Aorta (tissue), 5 donors: ENCODE results near the gene USP3. TPM values are rescaled to one million over a fixed set of nuclear protein-coding genes. Genes with fewer than 3 reads are reported as not detected.
A peak's percentile ranks its signal among the peaks of the same experiment; 100 is the strongest.

Experiments
- ATAC-seq: fragments of 200-7000 bp; cut with Tn5 transposase; one replicate; pipeline ENCODE4 v1.9.1; 2022; ENCODE audit warnings: moderate library complexity; ENCODE audit not compliant: low FRiP score
- DNase-seq, 2 donors: peaks; one replicate each; pipeline ENCODE4 v3.0.0-alpha.2; 2020
- H3K27ac ChIP-seq, 2 donors: one replicate each; pipeline ENCODE4 v1.5.1; 2013; ENCODE audit warnings: low read length in 2 of 2, mild to moderate bottlenecking in 2 of 2, moderate library complexity in 2 of 2, control low read depth in 1 of 2, inconsistent platforms in 1 of 2, low read depth in 1 of 2
- H3K27me3 ChIP-seq, 2 donors: one replicate each; pipeline ENCODE4 v1.6.1; 2013; ENCODE audit warnings: control low read depth in 1 of 2, low read length in 1 of 2, mild to moderate bottlenecking in 1 of 2, moderate library complexity in 1 of 2; ENCODE audit not compliant: insufficient read depth in 2 of 2, control insufficient read depth in 1 of 2
- H3K36me3 ChIP-seq, 2 donors: one replicate each; pipeline ENCODE4 v1.6.1; 2013; ENCODE audit warnings: control low read depth in 1 of 2, low read length in 1 of 2, mild to moderate bottlenecking in 1 of 2; ENCODE audit not compliant: insufficient read depth in 2 of 2, control insufficient read depth in 1 of 2
- H3K4me1 ChIP-seq, 2 donors: one replicate each; pipeline ENCODE4 v1.6.1; 2013; ENCODE audit warnings: low read length in 2 of 2, control low read depth in 1 of 2, mild to moderate bottlenecking in 1 of 2, moderate library complexity in 1 of 2; ENCODE audit not compliant: insufficient read depth in 2 of 2, control insufficient read depth in 1 of 2
- H3K4me3 ChIP-seq, 2 donors: one replicate each; pipeline ENCODE4 v1.5.1; 2013; ENCODE audit warnings: low read length in 2 of 2, control low read depth in 1 of 2, mild to moderate bottlenecking in 1 of 2
- H3K9me3 ChIP-seq: one replicate; pipeline ENCODE4 v1.6.1; 2013; ENCODE audit warnings: mild to moderate bottlenecking, low read length; ENCODE audit not compliant: control insufficient read depth
- WGBS, 2 donors: extraction: QIAGEN DNeasy Blood & Tissue Kit; methylation state at CpG; one replicate each; pipeline ENCODE4 v1.1.7; 2013; 5-methylcytosine and 5-hydroxymethylcytosine counted together
- intact Hi-C, 2 donors: fragments of 100-400 bp; cut with DNase I; formaldehyde crosslinking; loops; one replicate each; pipeline versions ENCODE4 v1.14.2 to v1.15.0; 2022
- polyA plus RNA-seq, 2 donors: library from polyadenylated mRNA; stranded (reverse); fragments of 200-250 nt; gene quantifications; one replicate each; pipeline ENCODE4 v1.2.3, GENCODE V29; 2013
- total RNA-seq, 2 donors: library from RNA; stranded (reverse); fragmentation: NEBNext Ultra II Directional; extraction: Animal tissue kit (Norgen Biotek cat#: 25700); gene quantifications; one replicate each; pipeline ENCODE4 v1.2.1, GENCODE V29; 2021
- donor health status: healthy with polysubstance abuse.
- donor health status: Bipolar disorder and iron deficiency.
- donor health status: DM: no; HTN: no; CAD: no.
- donor health status: DM: no; HTN: no; CAD: no.
- donor health status: DM: yes; HTN: yes; CAD: no.

USP3 gene
- total and polyA plus RNA-seq, 4 donors = 16.3 to 60.0 (median 37.9) TPM

- no peaks in the 10 kb centered on the region for H3K9me3 ChIP-seq
- DNase-seq (peak; percentile 54 to 75), ATAC-seq (peak; percentile 17)
- intact Hi-C loops = loop anchor here (5.0 kb wide), 3 partner anchors 96 to 311 kb away; partner anchors contain the start of gene USP3 (in 2 of the 2)
- H3K36me3 ChIP-seq = no peaks in the 10 kb centered on the region
- peak overlapping the region; percentile 0 to 59 for H3K4me3 ChIP-seq
- H3K27ac ChIP-seq = peak overlapping the region; percentile 87 to 96
- WGBS, 2 donors = 7 to 17% methylated on average over 12 of the region's 12 CpGs
- no peaks in the 10 kb centered on the region for H3K27me3 ChIP-seq
- H3K4me1 ChIP-seq = peaks cover 3 to 6% of the 10 kb centered on the region in 2 donors
Observed at GRCh38 chr15:63598473-63599400, 94.3 kb downstream of the USP3 start.

GRCh38 chr15:63599401-63600000 is 95.1 kb downstream of the USP3 start:
- Histone ChIP-seq H3K27ac (peak overlapping the region; percentile 58 to 87), H3K4me1 (peaks cover 3 to 6% of the 10 kb centered on the region in 2 donors), H3K27me3 (no peaks in the 10 kb centered on the region), H3K9me3 (no peaks in the 10 kb centered on the region), H3K36me3 (no peaks in the 10 kb centered on the region), H3K4me3 (peak overlapping the region; percentile 43 to 59)
- 2 to 4% methylated on average over 19 of the region's 19 CpGs for WGBS, 2 donors
- intact Hi-C loops = loop anchor here (5.0 kb wide), 3 partner anchors 97 to 312 kb away; partner anchors contain the start of gene USP3 (in 2 of the 2)
- DNase-seq = peak; percentile 86 to 90
- ATAC-seq = peak; percentile 76

- Histone ChIP-seq H3K27ac (peak overlapping the region; percentile 19 to 87), H3K36me3 (no peaks in the 10 kb centered on the region), H3K4me3 (peak overlapping the region; percentile 29 to 43), H3K9me3 (no peaks in the 10 kb centered on the region), H3K4me1 (peaks cover 1 to 6% of the 10 kb centered on the region in 2 donors), H3K27me3 (no peaks in the 10 kb centered on the region)
- intact Hi-C loops = loop anchor here in 1 of 2 donors (2.0 kb wide), 1 partner anchor 113 kb away; no protein-coding TSS in a partner anchor
- ATAC-seq (peak; percentile 26), DNase-seq (peak; percentile 70 to 82)
- WGBS, 2 donors = 1 to 2% methylated on average over 24 to 26 of the region's 26 CpGs
Observed at GRCh38 chr15:63600001-63600615, 95.7 kb downstream of the USP3 start.

- H3K36me3 ChIP-seq = no peaks in the 10 kb centered on the region
- H3K9me3 ChIP-seq = no peaks in the 10 kb centered on the region
- no peaks in the 10 kb centered on the region for H3K27me3 ChIP-seq
- 0% methylated on average over 41 to 60 of the region's 60 CpGs for WGBS, 2 donors
- H3K4me3 ChIP-seq = peak overlapping the region; percentile 43 to 57
- H3K27ac ChIP-seq = peak overlapping the region; percentile 19 to 87
- DNase-seq (peak; percentile 95 to 96), ATAC-seq (peak; percentile 81)
- H3K4me1 ChIP-seq = peaks cover 1 to 3% of the 10 kb centered on the region in 2 donors
- intact Hi-C loops = loop anchor here in 1 of 2 donors (2.0 kb wide), 1 partner anchor 114 kb away; no protein-coding TSS in a partner anchor
Observed at GRCh38 chr15:63600616-63601025, 96.2 kb downstream of the USP3 start.

- H3K27me3 ChIP-seq = no peaks in the 10 kb centered on the region
- H3K36me3 ChIP-seq = no peaks in the 10 kb centered on the region
- intact Hi-C loops = loop anchor here in 1 of 2 donors (2.0 kb wide), 1 partner anchor 114 kb away; no protein-coding TSS in a partner anchor
- H3K4me3 ChIP-seq = peak overlapping the region; percentile 41 to 57
- 0 to 1% methylated on average over 55 to 63 of the region's 63 CpGs for WGBS, 2 donors
- peak overlapping the region in 1 of 2 donors; percentile 53 for H3K27ac ChIP-seq
- ATAC-seq (no peak), DNase-seq (peak; percentile 61 to 83)
- no peaks in the 10 kb centered on the region for H3K4me1 ChIP-seq
- H3K9me3 ChIP-seq = no peaks in the 10 kb centered on the region
Observed at GRCh38 chr15:63601026-63601703, 96.8 kb downstream of the USP3 start.

- H3K4me1 ChIP-seq = no peaks in the 10 kb centered on the region
- H3K36me3 ChIP-seq = no peaks in the 10 kb centered on the region
- H3K27ac ChIP-seq = peak overlapping the region in 1 of 2 donors; percentile 53
- no peaks in the 10 kb centered on the region for H3K27me3 ChIP-seq
- ATAC-seq = no peak
- intact Hi-C loops = loop anchor here in 1 of 2 donors (2.0 kb wide), 1 partner anchor 115 kb away; no protein-coding TSS in a partner anchor
- DNase-seq = no peak
- WGBS, 2 donors = 51 to 52% methylated on average over 9 of the region's 9 CpGs
- H3K9me3 ChIP-seq = no peaks in the 10 kb centered on the region
- peak overlapping the region; percentile 41 to 57 for H3K4me3 ChIP-seq
Observed at GRCh38 chr15:63601704-63602185, 97.4 kb downstream of the USP3 start.

- peaks cover 0 to under 1% of the 10 kb centered on the region in 2 donors for H3K36me3 ChIP-seq
- H3K27me3 ChIP-seq = no peaks in the 10 kb centered on the region
- no peaks in the 10 kb centered on the region for H3K9me3 ChIP-seq
- ATAC-seq = no peak
- no peak for DNase-seq
- no peaks in the 10 kb centered on the region for H3K4me1 ChIP-seq
- H3K27ac ChIP-seq = no peak overlapping the region
- no peak overlapping the region for H3K4me3 ChIP-seq
- intact Hi-C loops = no loop called here
- 23% methylated on average over 3 of the region's 3 CpGs for WGBS, 2 donors
Observed at GRCh38 chr15:63602595-63602994, 98.2 kb downstream of the USP3 start.
